Right forelimb (tissue), 1 donor: ENCODE results near the gene CELF2.

Experiments
- DNase-seq: peaks from one replicate; pipeline ENCODE4 v3.0.0-alpha.2; 2018

Gene CELF2

GRCh38 chr10:11206676-11207559 is 189.2 kb downstream of the CELF2 start:
- DNase-seq = no peak

DNA sequence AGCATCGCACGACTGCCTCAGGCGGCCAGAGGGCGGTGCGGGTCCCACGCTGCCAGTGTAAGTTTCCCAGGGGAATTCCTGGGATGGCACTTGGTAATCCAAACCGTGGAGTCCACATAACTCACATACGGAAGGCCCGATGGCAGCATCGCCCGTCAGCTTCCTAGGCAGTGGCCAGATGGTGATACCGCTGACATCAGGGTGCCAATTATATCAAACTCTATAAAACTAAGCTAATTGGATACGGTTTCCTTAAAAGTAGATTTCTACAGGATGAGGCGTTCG is 189.8 kb downstream of the CELF2 start:
- no peak for DNase-seq

- DNase-seq = no peak
Measured at GRCh38 chr10:11208243-11208642, 190.6 kb downstream of the CELF2 start.

DNA sequence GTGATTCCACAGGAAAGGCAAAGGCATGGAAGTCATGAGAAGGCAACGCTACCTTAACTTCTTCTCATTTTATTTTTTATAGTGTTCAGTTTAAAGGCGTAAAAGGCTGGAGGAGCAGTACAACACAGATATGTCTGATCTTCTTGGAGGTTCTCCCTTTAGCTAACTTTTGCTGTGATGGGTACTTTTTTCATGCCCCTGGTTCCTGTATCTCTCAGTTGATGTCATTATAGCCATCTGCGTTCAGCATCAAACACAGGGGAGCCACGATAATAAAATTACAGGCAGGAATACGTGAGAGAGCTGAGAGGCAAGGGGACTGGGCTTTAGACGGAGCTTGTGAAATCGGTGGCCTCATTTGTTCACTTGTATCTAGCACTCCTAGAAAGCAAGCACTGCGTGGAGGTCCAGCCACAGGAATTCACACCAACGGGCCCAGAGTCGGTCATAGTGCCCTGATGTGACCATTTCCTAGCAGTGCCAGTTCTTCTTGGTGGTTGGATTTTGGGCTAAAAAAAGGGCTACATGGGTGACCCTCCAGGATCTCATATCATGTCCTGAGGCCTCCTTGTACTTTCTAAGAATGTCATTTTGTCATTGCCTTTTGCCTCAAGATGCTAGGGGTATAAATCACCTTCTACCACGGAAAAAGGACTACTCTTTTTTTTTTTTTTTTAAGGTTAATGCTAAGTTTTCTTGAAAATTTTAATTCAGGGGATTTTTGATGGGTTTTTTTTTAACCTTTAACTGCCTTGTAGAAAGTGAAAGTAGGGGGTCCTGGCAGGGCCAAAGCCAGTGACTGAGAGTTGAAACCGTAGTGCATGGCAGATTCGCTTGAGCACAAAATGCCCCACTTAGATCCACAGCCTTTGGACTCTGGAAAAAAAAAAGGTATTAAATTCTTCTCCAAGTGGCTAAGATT is 191.5 kb downstream of the CELF2 start:
- DNase-seq = no peak

- DNase-seq = no peak
Measured at GRCh38 chr10:11209830-11210181, 192.1 kb downstream of the CELF2 start.

DNA sequence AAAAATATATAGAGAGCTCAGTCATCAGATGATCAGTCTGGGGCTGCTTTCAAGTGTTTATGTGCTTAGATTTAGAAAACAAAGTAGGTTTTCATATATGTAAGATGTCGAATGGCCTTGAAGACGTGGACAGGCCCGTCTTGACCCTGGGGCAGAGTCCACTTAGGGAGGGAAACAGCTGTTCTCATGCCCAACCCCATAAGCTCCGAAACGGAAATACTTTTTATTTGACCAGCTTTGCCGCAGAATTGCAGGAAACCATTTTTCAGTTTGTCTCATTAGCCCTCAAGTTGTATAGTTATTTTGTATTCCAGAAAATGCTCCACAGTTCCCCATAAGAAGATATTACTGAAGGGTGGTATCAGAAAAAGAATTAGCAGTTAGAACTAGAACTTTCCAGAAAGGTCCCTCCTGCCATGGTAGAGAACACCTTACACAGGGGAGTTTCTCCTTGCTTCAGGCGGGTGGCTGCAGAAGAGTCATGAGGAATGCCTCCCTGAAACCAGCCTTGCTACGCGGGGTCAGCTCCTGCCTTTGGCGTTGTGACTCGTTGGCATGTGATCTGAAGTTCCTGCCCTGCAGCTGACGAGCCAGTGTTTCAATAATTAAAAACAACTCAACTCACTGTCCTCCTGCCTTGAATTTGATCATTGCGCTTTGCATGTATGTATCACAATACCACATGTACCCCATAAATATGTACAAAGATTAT is 192.7 kb downstream of the CELF2 start:
- DNase-seq = no peak

GRCh38 chr10:11212288-11213085 is 194.8 kb downstream of the CELF2 start:
- DNase-seq = no peak

- DNase-seq = no peak
Measured at GRCh38 chr10:11213137-11213536, 195.5 kb downstream of the CELF2 start.

- no peak for DNase-seq
Measured at GRCh38 chr10:11214407-11214806, 196.7 kb downstream of the CELF2 start.

- no peak for DNase-seq
Measured at GRCh38 chr10:11215471-11215870, 197.8 kb downstream of the CELF2 start.

DNA sequence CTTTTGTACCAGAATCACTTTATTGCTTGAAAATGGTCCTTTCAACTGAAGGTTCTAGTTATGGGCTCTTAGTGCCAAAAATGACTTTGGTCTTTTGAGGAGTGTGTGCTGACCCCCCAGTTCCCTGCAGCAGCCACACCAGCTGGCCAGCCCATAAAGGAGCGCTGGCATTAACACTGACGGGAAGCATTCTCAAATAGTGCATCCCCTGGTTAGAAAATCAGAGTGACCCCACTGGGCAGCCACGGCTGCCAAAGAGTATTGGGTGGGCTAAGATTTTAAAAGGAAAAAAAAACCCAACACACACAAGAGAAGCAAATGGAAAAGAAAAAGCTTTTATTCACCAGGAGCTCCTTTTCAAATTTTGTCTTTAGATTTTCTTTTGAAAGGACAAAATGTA is 199.8 kb downstream of the CELF2 start:
- DNase-seq = no peak

GRCh38 chr10:11218395-11218794 is 200.7 kb downstream of the CELF2 start:
- DNase-seq = no peak

DNA sequence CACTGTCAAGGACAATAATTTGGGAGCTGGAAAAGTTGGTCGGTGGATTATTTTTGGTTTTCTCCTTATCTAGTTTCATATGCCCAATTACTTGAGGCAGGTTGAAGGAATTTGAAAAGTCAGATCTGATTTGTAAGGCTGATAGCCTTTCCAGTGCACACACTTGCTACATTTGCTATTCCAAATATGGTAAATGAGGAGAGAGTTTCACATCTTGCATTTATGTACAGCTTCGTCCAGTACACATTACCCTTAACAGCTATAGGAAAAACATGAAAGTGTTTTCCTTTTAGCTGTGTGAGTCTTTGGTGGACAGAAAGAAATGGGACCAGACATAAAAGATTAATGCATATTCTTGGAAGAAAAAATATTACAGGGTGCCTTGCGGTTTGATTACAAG is 201.8 kb downstream of the CELF2 start:
- no peak for DNase-seq

DNA sequence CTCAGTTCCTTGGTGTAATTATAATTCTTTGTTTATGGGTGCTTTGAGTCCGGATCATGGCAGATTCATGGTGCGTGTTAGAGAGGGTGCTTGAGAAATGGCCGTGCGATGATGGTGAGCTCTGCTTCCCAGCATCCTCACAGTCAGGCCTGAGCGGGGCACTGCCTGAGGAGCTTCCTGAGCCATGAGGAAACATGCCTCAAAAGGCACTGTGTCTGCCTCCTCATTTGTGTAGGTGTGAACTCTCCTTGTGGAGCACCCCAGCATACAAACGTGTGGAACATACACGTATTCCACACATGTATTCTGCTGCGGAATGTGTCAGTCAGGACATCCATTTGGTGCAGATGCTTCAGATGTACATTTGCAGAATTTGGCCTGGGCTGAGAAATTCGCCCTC is 205.4 kb downstream of the CELF2 start:
- DNase-seq = no peak

DNA sequence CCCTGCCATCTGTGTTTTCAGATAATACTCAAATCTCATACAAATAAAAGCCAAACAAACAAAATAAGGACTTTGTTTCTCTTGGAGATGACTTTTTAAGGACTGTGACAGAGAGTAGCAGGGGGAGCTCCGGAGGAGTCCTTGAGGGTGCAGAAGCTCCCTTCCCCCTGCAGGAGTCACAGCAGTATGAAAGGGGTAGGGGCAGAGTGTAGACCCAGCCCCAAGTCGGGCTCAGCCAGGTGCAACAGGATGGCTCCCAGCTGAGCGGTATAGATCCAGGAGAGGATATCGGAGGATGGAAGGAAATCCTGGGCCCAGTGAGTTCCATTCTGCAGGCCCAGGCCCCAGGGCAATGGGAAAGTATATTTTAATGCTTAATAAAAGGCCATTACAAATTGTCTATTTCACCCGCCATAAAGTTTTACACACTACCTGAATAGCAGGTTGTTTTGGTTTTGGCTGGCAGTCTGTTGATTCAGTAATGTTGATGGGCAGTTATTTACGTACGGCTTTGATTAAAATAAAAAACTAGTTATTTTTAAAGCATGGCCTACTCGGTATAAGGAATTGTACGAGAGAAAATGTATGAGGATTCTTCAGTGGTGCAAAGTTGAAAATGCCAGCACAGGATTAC is 206.0 kb downstream of the CELF2 start:
- DNase-seq = no peak

GRCh38 chr10:11224321-11224720 is 206.6 kb downstream of the CELF2 start:
- no peak for DNase-seq

GRCh38 chr10:11224792-11225416 is 207.2 kb downstream of the CELF2 start:
- no peak for DNase-seq

- no peak for DNase-seq
Measured at GRCh38 chr10:11225935-11226334, 208.3 kb downstream of the CELF2 start.

- no peak for DNase-seq
Measured at GRCh38 chr10:11227103-11227502, 209.4 kb downstream of the CELF2 start.

- DNase-seq = no peak
Measured at GRCh38 chr10:11229893-11230292, 212.2 kb downstream of the CELF2 start.

DNA sequence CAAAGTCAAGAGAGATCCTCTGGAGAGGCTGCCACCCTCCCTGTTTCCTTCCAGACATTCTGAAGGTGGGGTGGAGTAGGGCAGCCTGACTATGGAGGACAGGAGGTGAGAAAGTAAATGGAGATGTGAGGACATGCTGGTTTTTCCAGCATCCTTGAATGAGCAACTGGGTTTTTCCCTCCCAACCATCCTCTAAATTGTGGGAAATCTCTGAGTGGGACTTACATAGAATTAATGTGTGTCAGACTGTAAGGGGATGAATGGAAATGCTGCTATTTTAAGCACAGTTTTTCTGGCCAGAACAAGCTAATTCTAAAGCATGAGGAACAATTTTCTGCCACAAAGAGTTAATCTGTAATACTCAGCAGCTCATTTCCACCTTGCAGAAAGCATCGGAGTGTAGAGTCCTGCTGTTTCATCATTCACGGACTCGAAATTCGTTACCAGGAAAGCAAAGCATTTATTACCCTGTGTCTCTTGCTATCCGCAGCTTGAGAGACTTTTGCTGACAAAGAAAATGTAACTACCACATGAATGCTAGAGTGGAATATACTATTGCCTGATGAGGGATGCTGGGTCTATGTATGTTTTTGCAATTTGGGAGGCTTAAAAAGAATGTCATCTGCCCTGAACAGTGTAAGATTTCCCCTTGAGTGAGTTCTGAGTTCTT is 213.0 kb downstream of the CELF2 start:
- no peak for DNase-seq
